ENCODE data around the gene CYP24A1. TPM values are rescaled to one million over a fixed set of nuclear protein-coding genes. Genes with fewer than 3 reads are reported as not detected.

CYP24A1 gene
- total RNA-seq, 4 donors from 2014 or later: 0.10 to 0.71 (median 0.69) TPM; not detected in 1

DNA sequence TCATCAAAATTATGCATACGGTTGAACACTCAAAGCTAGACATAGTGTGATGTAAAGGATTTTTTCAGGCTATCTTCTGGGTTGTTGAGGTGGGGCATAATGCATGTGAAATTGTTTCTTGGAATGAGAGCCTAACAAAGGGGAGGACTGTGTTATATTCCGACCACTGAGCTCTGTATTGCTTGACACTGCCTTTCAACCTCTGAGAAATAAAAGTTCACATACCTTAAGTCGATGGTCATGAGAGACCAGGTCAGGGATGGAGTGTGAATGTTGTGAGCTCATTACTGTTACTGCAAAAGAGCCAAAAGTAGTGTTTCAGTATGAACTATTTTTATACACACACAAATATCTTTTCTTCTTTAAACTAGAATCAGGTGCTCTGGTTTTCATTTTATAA lies 39.1 kb upstream of the CYP24A1 start:
- DNase-seq (ENCODE audit: low spot score in 2 of 2): no peak
- WGBS, 2 donors: 87 to 92% methylated on average over 3 of the region's 3 CpGs
- TF ChIP-seq POLR2A (IDR thresholded peaks at IDR 0.05) (no peak), CTCF (IDR thresholded peaks at IDR 0.05) (no peak)
- intact Hi-C loops (cut with DNase I; ENCODE audit: low total_unique reads): no loop called here
- no peak overlapping the region for H3K4me3 ChIP-seq (ENCODE audit: low read depth, poor library complexity, severe bottlenecking)

DNA sequence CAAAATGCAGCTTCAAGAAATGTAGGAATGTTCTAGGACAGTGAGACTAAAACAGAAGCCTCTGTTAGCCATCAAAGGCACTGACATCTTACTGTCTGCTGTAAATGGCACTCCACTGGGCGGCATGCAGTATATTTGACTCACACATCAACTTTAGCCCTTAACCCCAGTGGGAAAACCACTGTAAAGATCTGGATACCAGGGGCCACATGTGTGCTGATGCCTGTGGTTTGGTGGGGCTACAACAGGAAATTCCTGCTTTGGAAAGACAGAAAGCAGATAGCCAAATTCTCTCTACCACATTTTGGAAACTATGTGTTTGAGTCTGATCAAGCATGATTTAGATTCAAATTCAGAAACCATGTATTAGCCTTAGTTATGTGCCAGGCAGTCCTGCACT lies 38.4 kb upstream of the CYP24A1 start:
- DNase-seq (ENCODE audit: low spot score in 2 of 2): no peak
- intact Hi-C loops (cut with DNase I; ENCODE audit: low total_unique reads): no loop called here
- TF ChIP-seq POLR2A (IDR thresholded peaks at IDR 0.05): no peak
- TF ChIP-seq CTCF (IDR thresholded peaks at IDR 0.05): no peak
- no peak overlapping the region for H3K4me3 ChIP-seq (ENCODE audit: low read depth, poor library complexity, severe bottlenecking)
- 79 to 94% methylated on average over 1 of the region's 1 CpG for WGBS, 2 donors

GRCh38 chr20:54209216-54209813 lies 35.5 kb upstream of the CYP24A1 start:
- intact Hi-C loops (cut with DNase I; ENCODE audit: low total_unique reads): no loop called here
- no peak for DNase-seq (ENCODE audit: low spot score in 2 of 2)
- WGBS, 2 donors: 77 to 78% methylated on average over 5 of the region's 5 CpGs
- no peak overlapping the region for H3K4me3 ChIP-seq (ENCODE audit: low read depth, poor library complexity, severe bottlenecking)
- TF ChIP-seq POLR2A (IDR thresholded peaks at IDR 0.05) (no peak), CTCF (IDR thresholded peaks at IDR 0.05) (no peak)

DNA sequence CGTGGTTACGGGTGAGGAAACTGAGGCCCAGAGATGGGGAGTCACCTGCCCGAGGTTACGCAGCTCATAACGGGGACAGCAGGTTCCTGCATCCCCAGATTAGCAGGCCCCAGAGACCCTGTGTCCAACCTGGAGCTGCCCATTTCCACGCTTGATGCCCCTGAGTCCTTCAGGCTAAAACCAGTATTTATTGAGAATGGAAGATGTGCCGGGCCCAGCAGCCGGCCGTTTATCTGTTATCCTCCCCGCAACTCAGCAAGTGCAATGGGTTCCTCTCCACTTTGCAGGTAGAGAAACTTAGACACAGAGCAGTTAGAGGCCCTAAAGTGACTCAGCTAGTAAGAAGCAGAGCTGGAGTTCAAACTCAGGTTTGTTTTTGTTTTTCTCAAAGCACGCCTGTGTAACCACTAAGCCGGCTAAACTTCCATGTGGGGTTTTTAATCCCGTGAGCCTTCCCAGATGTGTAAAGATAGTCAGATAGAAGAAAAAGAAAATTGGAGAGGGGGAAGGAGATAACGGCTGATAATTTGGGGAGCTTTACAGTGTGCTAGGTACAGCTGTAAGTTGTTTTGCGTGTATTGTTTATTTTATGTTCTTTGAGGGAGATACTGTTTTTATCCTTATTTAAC lies 34.9 kb upstream of the CYP24A1 start:
- TF ChIP-seq CTCF (IDR thresholded peaks at IDR 0.05): no peak
- TF ChIP-seq POLR2A (IDR thresholded peaks at IDR 0.05): no peak
- H3K4me3 ChIP-seq (ENCODE audit: low read depth, poor library complexity, severe bottlenecking): peak overlapping the region; percentile 85
- intact Hi-C loops (cut with DNase I; ENCODE audit: low total_unique reads): no loop called here
- 2 to 4% methylated on average over 11 to 14 of the region's 15 CpGs for WGBS, 2 donors
- DNase-seq (ENCODE audit: low spot score in 2 of 2): no peak

GRCh38 chr20:54207743-54208547 lies 34.2 kb upstream of the CYP24A1 start, which contains the start of gene PFDN4:
Gene PFDN4, plus strand, starts transcription at chr20:54208087. Its CDS starts 14 bp downstream, at chr20:54208101.
- intact Hi-C loops (cut with DNase I; ENCODE audit: low total_unique reads): no loop called here
- no peak for TF ChIP-seq POLR2A (IDR thresholded peaks at IDR 0.05)
- peak in 1 of 3 donors; percentile 88 for TF ChIP-seq CTCF (IDR thresholded peaks at IDR 0.05)
- WGBS, 2 donors: 0% methylated on average over 31 to 68 of the region's 76 CpGs
- DNase-seq (ENCODE audit: low spot score in 2 of 2): peak; percentile 73 to 95
- H3K4me3 ChIP-seq (ENCODE audit: low read depth, poor library complexity, severe bottlenecking): peak within 1 kb of the TSS; percentile 85
